Testis (tissue), 2 donors: Measurements from ENCODE around the gene KCNAB2.

Experiments used
- POLR2A ChIP-seq: fragments of 450-650 bp; IDR thresholded peaks from one replicate; pipeline ENCODE4 v1.6.1; 2017; ENCODE audit warnings: antibody characterized with exemption, mild to moderate bottlenecking, moderate library complexity
- TF ChIP-seq, protein P1 (sequence below), 3 experiments: fragments of 450-650 bp in 2 of 3; fragments of 200-600 bp in 1 of 3; sonication (generic) in 1 of 3; IDR thresholded peaks; one replicate each; pipeline ENCODE4 v1.5.1; 2016 to 2019; ENCODE audit warnings: antibody characterized with exemption in 3 of 3, mild to moderate bottlenecking in 2 of 3, moderate library complexity in 1 of 3

- no peak for TF ChIP-seq POLR2A
- TF ChIP-seq, protein P1, sequence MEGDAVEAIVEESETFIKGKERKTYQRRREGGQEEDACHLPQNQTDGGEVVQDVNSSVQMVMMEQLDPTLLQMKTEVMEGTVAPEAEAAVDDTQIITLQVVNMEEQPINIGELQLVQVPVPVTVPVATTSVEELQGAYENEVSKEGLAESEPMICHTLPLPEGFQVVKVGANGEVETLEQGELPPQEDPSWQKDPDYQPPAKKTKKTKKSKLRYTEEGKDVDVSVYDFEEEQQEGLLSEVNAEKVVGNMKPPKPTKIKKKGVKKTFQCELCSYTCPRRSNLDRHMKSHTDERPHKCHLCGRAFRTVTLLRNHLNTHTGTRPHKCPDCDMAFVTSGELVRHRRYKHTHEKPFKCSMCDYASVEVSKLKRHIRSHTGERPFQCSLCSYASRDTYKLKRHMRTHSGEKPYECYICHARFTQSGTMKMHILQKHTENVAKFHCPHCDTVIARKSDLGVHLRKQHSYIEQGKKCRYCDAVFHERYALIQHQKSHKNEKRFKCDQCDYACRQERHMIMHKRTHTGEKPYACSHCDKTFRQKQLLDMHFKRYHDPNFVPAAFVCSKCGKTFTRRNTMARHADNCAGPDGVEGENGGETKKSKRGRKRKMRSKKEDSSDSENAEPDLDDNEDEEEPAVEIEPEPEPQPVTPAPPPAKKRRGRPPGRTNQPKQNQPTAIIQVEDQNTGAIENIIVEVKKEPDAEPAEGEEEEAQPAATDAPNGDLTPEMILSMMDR (IDR thresholded peaks at IDR 0.05) = no peak
Observed at GRCh38 chr1:6027591-6027990, 18.1 kb upstream of the KCNAB2 start.
